Thyroid gland (tissue), 4 donors: ENCODE measurements around the gene BLM. TPM values are rescaled to one million over a fixed set of nuclear protein-coding genes. Genes with fewer than 3 reads are reported as not detected.
A peak's percentile ranks its signal among the peaks of the same experiment; 100 is the strongest.

Experiments
- DNase-seq, 2 donors: peaks; one replicate each; pipeline ENCODE4 v3.0.0-alpha.2; 2019
- H3K27ac ChIP-seq, 3 donors: fragments of 200-600 bp; sonication (generic); 1 replicate in 2 of 3; 2 replicates in 1 of 3; pipeline ENCODE4 v1.5.1; 2016 to 2019; ENCODE audit warnings: mild to moderate bottlenecking in 1 of 3, moderate library complexity in 1 of 3
- H3K27me3 ChIP-seq: fragments of 200-600 bp; sonication (generic); one replicate; pipeline ENCODE4 v1.5.1; 2019
- H3K36me3 ChIP-seq, 2 donors: fragments of 200-600 bp; sonication (generic); one replicate each; pipeline ENCODE4 v1.5.1; 2016 to 2019
- H3K4me1 ChIP-seq, 2 donors: fragments of 200-600 bp; sonication (generic); one replicate each; pipeline ENCODE4 v1.5.1; 2017 to 2019
- H3K4me3 ChIP-seq, 3 donors: fragments of 200-600 bp; sonication (generic); replicated peaks in 1 of 3; 1 replicate in 2 of 3; 2 replicates in 1 of 3; pipeline ENCODE4 v1.5.1; 2016; ENCODE audit warnings: mild to moderate bottlenecking in 1 of 3
- H3K9me3 ChIP-seq: fragments of 200-600 bp; sonication (generic); one replicate; pipeline ENCODE4 v1.5.1; 2017
- CTCF ChIP-seq, 6 experiments: fragments of 200-600 bp in 3 of 6; fragments of 450-650 bp in 3 of 6; sonication (generic) in 3 of 6; IDR thresholded peaks; one replicate each; pipeline ENCODE4 v1.5.1; 2016 to 2019; ENCODE audit warnings: antibody characterized with exemption in 6 of 6, mild to moderate bottlenecking in 2 of 6, inconsistent platforms in 1 of 6, moderate library complexity in 1 of 6
- POLR2A ChIP-seq, 2 donors: fragments of 450-650 bp; IDR thresholded peaks; one replicate each; pipeline ENCODE4 v1.6.1; 2017; ENCODE audit warnings: antibody characterized with exemption in 2 of 2, mild to moderate bottlenecking in 2 of 2, moderate library complexity in 1 of 2
- WGBS, 2 donors: methylation state at CpG; one replicate each; pipeline ENCODE4 v1.1.5; 2017; 5-methylcytosine and 5-hydroxymethylcytosine counted together
- intact Hi-C: fragments of 100-400 bp; cut with DNase I; formaldehyde crosslinking; loops from one replicate; pipeline ENCODE4 v1.15.1; 2023
- total RNA-seq, 4 donors: library from RNA; depleted of rRNA; stranded (reverse); fragments of >200 nt; gene quantifications; one replicate each; pipeline ENCODE4 v1.2.3, GENCODE V29; 2016

The BLM gene
- total RNA-seq, 4 donors from 2014 or later, result 0.67 to 1.3 (median 1.2) TPM

GRCh38 chr15:90681480-90681879 is 35.7 kb upstream of the BLM start:
- H3K4me1 ChIP-seq, result no peaks in the 10 kb centered on the region
- no peaks in the 10 kb centered on the region for H3K9me3 ChIP-seq
- no peaks in the 10 kb centered on the region for H3K36me3 ChIP-seq
- TF ChIP-seq POLR2A (IDR thresholded peaks at IDR 0.05), result no peak
- no peak for TF ChIP-seq CTCF (IDR thresholded peaks at IDR 0.05)
- 88 to 92% methylated on average over 6 to 9 of the region's 9 CpGs for WGBS, 2 donors
- H3K4me3 ChIP-seq, result no peak overlapping the region
- DNase-seq, result no peak
- no peaks in the 10 kb centered on the region for H3K27me3 ChIP-seq
- intact Hi-C loops, result no loop called here
- H3K27ac ChIP-seq, result peak overlapping the region in 2 of 3 donors; percentile 52 to 66

- no peaks in the 10 kb centered on the region for H3K27me3 ChIP-seq
- TF ChIP-seq POLR2A (IDR thresholded peaks at IDR 0.05), result no peak
- TF ChIP-seq CTCF (IDR thresholded peaks at IDR 0.05), result no peak
- no peak for DNase-seq
- no peak overlapping the region for H3K4me3 ChIP-seq
- no peak overlapping the region for H3K27ac ChIP-seq
- no peaks in the 10 kb centered on the region for H3K4me1 ChIP-seq
- H3K9me3 ChIP-seq, result no peaks in the 10 kb centered on the region
- no peaks in the 10 kb centered on the region for H3K36me3 ChIP-seq
- intact Hi-C loops, result no loop called here
- 75 to 80% methylated on average over 9 to 10 of the region's 10 CpGs for WGBS, 2 donors
Observed at GRCh38 chr15:90683371-90683770, 33.8 kb upstream of the BLM start.

DNA sequence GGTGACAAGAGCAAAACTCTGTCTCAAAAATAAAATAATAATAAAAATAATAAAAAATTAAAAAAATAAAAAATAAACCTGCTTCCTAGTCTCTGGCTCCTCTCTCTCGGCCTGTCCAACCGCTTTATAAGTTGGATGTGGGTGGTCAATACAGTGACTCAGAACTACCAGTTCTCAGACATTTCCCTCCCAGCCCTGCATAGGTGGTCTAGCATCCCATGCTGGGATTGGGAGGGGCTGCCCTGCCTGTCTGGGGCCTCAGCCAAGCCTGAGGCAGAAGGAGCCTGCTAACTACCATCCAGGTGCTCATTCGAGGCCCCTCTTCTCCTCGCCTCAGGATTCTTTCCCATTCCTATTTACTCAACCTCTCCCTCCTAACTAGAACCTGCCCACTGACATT is 33.3 kb upstream of the BLM start:
- H3K27ac ChIP-seq, result no peak overlapping the region
- TF ChIP-seq POLR2A (IDR thresholded peaks at IDR 0.05), result no peak
- TF ChIP-seq CTCF (IDR thresholded peaks at IDR 0.05), result no peak
- intact Hi-C loops, result no loop called here
- no peaks in the 10 kb centered on the region for H3K9me3 ChIP-seq
- 80 to 89% methylated on average over 4 of the region's 4 CpGs for WGBS, 2 donors
- no peak overlapping the region for H3K4me3 ChIP-seq
- H3K4me1 ChIP-seq, result no peaks in the 10 kb centered on the region
- no peaks in the 10 kb centered on the region for H3K36me3 ChIP-seq
- H3K27me3 ChIP-seq, result no peaks in the 10 kb centered on the region
- no peak for DNase-seq

DNA sequence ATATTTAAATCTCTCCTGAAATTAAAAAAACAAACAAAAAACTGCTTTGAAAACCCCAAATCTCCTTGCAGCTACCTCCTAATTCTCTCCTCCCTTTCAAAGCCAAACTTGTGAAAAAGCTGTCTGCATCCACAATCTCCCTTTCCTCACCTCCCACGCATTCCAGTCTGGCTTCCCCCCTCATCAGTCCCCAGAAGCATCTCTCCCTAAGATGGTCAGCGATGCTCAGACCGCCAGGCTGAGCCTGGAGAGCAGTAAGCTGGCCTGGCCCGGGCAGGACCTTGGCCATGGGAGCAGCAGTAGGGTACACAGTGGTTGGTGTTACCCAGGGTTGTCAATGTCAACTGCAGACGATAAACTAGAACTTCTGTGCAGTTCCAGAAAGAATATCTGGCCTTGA is 32.9 kb upstream of the BLM start:
- H3K4me1 ChIP-seq, result no peaks in the 10 kb centered on the region
- H3K4me3 ChIP-seq, result no peak overlapping the region
- no peaks in the 10 kb centered on the region for H3K9me3 ChIP-seq
- H3K27ac ChIP-seq, result no peak overlapping the region
- whole genome bisulfite sequencing, 2 donors, result 77 to 88% methylated on average over 5 of the region's 5 CpGs
- H3K36me3 ChIP-seq, result no peaks in the 10 kb centered on the region
- no peak for DNase-seq
- no peaks in the 10 kb centered on the region for H3K27me3 ChIP-seq
- intact Hi-C loops, result no loop called here
- TF ChIP-seq POLR2A (IDR thresholded peaks at IDR 0.05) (no peak), CTCF (IDR thresholded peaks at IDR 0.05) (no peak)

GRCh38 chr15:90685591-90686434 is 31.3 kb upstream of the BLM start:
- DNase-seq, result no peak
- TF ChIP-seq CTCF (IDR thresholded peaks at IDR 0.05), result no peak
- no peak for TF ChIP-seq POLR2A (IDR thresholded peaks at IDR 0.05)
- Histone ChIP-seq H3K9me3 (no peaks in the 10 kb centered on the region), H3K27me3 (no peaks in the 10 kb centered on the region), H3K36me3 (no peaks in the 10 kb centered on the region), H3K4me1 (no peaks in the 10 kb centered on the region), H3K27ac (no peak overlapping the region), H3K4me3 (no peak overlapping the region)
- 85 to 90% methylated on average over 11 of the region's 11 CpGs for WGBS, 2 donors
- intact Hi-C loops, result no loop called here
